Activated CD8-positive, alpha-beta memory T cell treated with anti-CD3 and anti-CD28 coated beads, Interleukin-2, amount 50 U/mL, for 48 hours (primary cell): ENCODE measurements around the gene TRAPPC2B.
"Not testable (repeated sequence)": the region's sequence is repeated elsewhere in the genome, so short reads cannot be mapped to it uniquely, and the experiment has no call there.

Source experiments
- DNase-seq: peaks from one replicate; pipeline ENCODE4 v3.0.0-alpha.2; 2020

Gene TRAPPC2B

GRCh38 chr19:57374647-57375046, 11.3 kb downstream of the TRAPPC2B start:
- DNase-seq: not testable (repeated sequence)

GRCh38 chr19:57376151-57376550, 12.8 kb downstream of the TRAPPC2B start:
- no peak for DNase-seq

- DNase-seq: no peak
Observed at GRCh38 chr19:57377498-57378146, 14.3 kb downstream of the TRAPPC2B start.

- no peak for DNase-seq
Observed at GRCh38 chr19:57380923-57381322, 17.6 kb downstream of the TRAPPC2B start.

- DNase-seq: no peak
Observed at GRCh38 chr19:57382806-57383488, 19.6 kb downstream of the TRAPPC2B start.

- DNase-seq: no peak
Observed at GRCh38 chr19:57389194-57389729, 25.9 kb downstream of the TRAPPC2B start.

GRCh38 chr19:57389730-57390598, 26.6 kb downstream of the TRAPPC2B start, which contains the start of gene ZNF548:
ZNF548 (plus strand) TSS chr19:57389854; CDS start chr19:57390100, 246 bp downstream.
- DNase-seq: peak; percentile 98

- no peak for DNase-seq
Observed at GRCh38 chr19:57395710-57396109, 32.4 kb downstream of the TRAPPC2B start.

- DNase-seq: no peak
Observed at GRCh38 chr19:57398868-57399267, 35.5 kb downstream of the TRAPPC2B start.

GRCh38 chr19:57403737-57404563, 40.6 kb downstream of the TRAPPC2B start:
- DNase-seq: no peak

GRCh38 chr19:57406516-57407123, 43.3 kb downstream of the TRAPPC2B start:
- DNase-seq: peak; percentile 80

- peak; percentile 91 for DNase-seq
Observed at GRCh38 chr19:57410877-57411671, 47.7 kb downstream of the TRAPPC2B start, which contains the start of gene ZNF17. ZNF17 (plus strand) TSS chr19:57411161; CDS start chr19:57413616, 2,455 bp downstream.
